ENCODE data around the gene C6orf136. TPM values are rescaled to one million over a fixed set of nuclear protein-coding genes. Genes with fewer than 3 reads are reported as not detected.

The C6orf136 gene
- total and polyA plus RNA-seq, 9 of the 15 experiments (the other 6 are each of a cell fraction or from before 2014, with no cell fraction given) = 14.1 to 63.1 (median 18.4) TPM

- TF ChIP-seq ZNF174 (CRISPR knock-in tag; IDR thresholded peaks at IDR 0.05) (no peak), WHSC1 (IDR thresholded peaks at IDR 0.05; ENCODE audit: low read length) (no peak), ZFP36 (IDR thresholded peaks at IDR 0.05; ENCODE audit: low read depth, low read length, partially characterized antibody) (peak; percentile 24), NRF1 (conservative IDR thresholded peaks at IDR 0.05 in 1 of 2, IDR thresholded peaks at IDR 0.05 in 1 of 2) (peak; percentile 34 to 53), ZNF184 (CRISPR knock-in tag; IDR thresholded peaks at IDR 0.05) (no peak), NKRF (IDR thresholded peaks at IDR 0.05; ENCODE audit: borderline replicate concordance) (peak; percentile 70), XRCC3 (IDR thresholded peaks at IDR 0.05) (no peak), TBP (optimal IDR thresholded peaks at IDR 0.05; ENCODE audit: low read depth, low read length) (no peak), ZNF583 (CRISPR knock-in tag; IDR thresholded peaks at IDR 0.05) (peak; percentile 14; the same call in 1 of the 2 replicates), ZNF253 (CRISPR knock-in tag; conservative IDR thresholded peaks at IDR 0.05) (no peak), SRSF3 (IDR thresholded peaks at IDR 0.05; ENCODE audit: insufficient read depth, low read length) (no peak), GMEB1 (CRISPR knock-in tag; IDR thresholded peaks at IDR 0.05) (no peak; the same call in 1 of the 2 replicates), NEUROD1 (IDR thresholded peaks at IDR 0.05; ENCODE audit: borderline replicate concordance, low read depth, low read length, partially characterized antibody) (peak; percentile 69), RHOXF2B (CRISPR knock-in tag; conservative IDR thresholded peaks at IDR 0.05) (peak; percentile 76; the same call in 1 of the 2 replicates), SIN3B (IDR thresholded peaks at IDR 0.05; ENCODE audit: low read depth) (no peak), ZNF561 (CRISPR knock-in tag; conservative IDR thresholded peaks at IDR 0.05) (no peak), SIRT6 (IDR thresholded peaks at IDR 0.05; ENCODE audit: low read depth, low read length) (no peak), CBFA2T2 (conservative IDR thresholded peaks at IDR 0.05) (peak; percentile 74), NFIX (CRISPR knock-in tag; IDR thresholded peaks at IDR 0.05; ENCODE audit: low read depth) (no peak), MAFF (IDR thresholded peaks at IDR 0.05; ENCODE audit: low read length) (no peak; the same call in 1 of the 2 replicates), KLF6 (CRISPR knock-in tag; IDR thresholded peaks at IDR 0.05; ENCODE audit: borderline replicate concordance) (peak; percentile 92), U2AF2 (optimal IDR thresholded peaks at IDR 0.05; ENCODE audit: low read depth, low read length) (no peak), MCM5 (IDR thresholded peaks at IDR 0.05; ENCODE audit: low read depth) (no peak), POLR2A (conservative IDR thresholded peaks at IDR 0.05) (peak; percentile 76), ZNF143 (CRISPR knock-in tag; IDR thresholded peaks at IDR 0.05) (no peak), LARP7 (IDR thresholded peaks at IDR 0.05) (peak; percentile 49; the same call in 1 of the 2 replicates), ZC3H8 (IDR thresholded peaks at IDR 0.05) (0 out of 2 replicates have a peak, but pooled peaks have one; percentile 6)
- TF ChIP-seq, protein P1, sequence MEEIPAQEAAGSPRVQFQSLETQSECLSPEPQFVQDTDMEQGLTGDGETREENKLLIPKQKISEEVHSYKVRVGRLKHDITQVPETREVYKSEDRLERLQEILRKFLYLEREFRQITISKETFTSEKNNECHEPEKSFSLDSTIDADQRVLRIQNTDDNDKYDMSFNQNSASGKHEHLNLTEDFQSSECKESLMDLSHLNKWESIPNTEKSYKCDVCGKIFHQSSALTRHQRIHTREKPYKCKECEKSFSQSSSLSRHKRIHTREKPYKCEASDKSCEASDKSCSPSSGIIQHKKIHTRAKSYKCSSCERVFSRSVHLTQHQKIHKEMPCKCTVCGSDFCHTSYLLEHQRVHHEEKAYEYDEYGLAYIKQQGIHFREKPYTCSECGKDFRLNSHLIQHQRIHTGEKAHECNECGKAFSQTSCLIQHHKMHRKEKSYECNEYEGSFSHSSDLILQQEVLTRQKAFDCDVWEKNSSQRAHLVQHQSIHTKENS (CRISPR knock-in tag; IDR thresholded peaks at IDR 0.05) = no peak
Measured at GRCh38 chr6:30686908-30687658, 40.1 kb downstream of the C6orf136 start (continued).

All from K562 (cell line).